ENCODE measurements around the gene GDF10.

DNA sequence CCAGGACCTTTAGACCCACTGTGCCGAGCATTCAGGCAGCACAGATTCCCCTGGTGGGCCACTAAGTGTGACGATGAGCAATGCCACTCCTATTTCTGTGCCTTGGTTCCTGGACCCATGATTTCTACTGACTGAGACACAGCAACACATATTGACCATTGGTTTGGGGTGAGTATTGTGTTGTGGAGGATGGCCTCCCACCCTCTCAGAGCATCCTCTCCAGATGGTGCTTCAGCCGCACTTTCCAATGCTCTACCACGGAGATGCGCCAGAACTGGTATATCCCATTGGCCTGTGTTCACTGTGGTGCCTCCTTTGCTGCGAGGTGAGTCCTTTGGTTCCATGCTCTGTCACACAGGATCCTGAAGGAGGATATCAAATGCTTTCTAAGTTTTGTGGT, 10.1 kb upstream of the GDF10 start:
- TF ChIP-seq CTCF (IDR thresholded peaks at IDR 0.05; ENCODE audit: poor library complexity, severe bottlenecking) (no peak), RAD21 (conservative IDR thresholded peaks at IDR 0.05) (no peak), EZH2 (IDR thresholded peaks at IDR 0.05; ENCODE audit: borderline replicate concordance, insufficient read depth, low read length, poor library complexity, severe bottlenecking) (no peak), POLR2AphosphoS5 (IDR thresholded peaks at IDR 0.05) (no peak), MXI1 (conservative IDR thresholded peaks at IDR 0.05; ENCODE audit: poor library complexity, severe bottlenecking) (no peak), TAF1 (IDR thresholded peaks at IDR 0.05; ENCODE audit: low read depth) (no peak)

Measured in neural cell (in vitro differentiated cells).